ENCODE data around the gene RIMKLB.
"Not testable (repeated sequence)": the region's sequence is repeated elsewhere in the genome, so short reads cannot be mapped to it uniquely, and the experiment has no call there.

DNA sequence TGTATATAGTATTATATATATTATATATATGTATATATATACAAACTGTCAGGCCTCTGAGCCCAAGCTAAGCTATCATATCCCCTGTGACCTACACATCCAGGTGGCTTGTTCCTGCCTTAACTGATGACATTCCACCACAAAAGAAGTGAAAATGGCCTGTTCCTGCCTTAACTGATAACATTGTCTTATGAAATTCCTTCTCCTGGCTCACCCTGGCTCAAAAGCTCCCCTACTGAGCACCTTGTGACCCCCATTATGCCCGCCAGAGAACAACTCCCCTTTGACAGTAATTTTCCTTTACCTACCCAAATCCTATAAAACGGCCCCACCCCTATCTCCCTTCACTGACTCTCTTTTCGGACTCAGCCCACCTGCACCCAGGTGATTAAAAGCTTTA, 107.0 kb downstream of the RIMKLB start:
- not testable (repeated sequence) for TF ChIP-seq CSDC2 (CRISPR knock-in tag; IDR thresholded peaks at IDR 0.05); ZFP30 (CRISPR knock-in tag; IDR thresholded peaks at IDR 0.05); OSR1 (CRISPR knock-in tag; IDR thresholded peaks at IDR 0.05); ARNTL (CRISPR knock-in tag; IDR thresholded peaks at IDR 0.05; ENCODE audit: borderline replicate concordance, low read depth); RARB (CRISPR knock-in tag; IDR thresholded peaks at IDR 0.05); ESRRG (CRISPR knock-in tag; IDR thresholded peaks at IDR 0.05)
- TF ChIP-seq, protein P1, sequence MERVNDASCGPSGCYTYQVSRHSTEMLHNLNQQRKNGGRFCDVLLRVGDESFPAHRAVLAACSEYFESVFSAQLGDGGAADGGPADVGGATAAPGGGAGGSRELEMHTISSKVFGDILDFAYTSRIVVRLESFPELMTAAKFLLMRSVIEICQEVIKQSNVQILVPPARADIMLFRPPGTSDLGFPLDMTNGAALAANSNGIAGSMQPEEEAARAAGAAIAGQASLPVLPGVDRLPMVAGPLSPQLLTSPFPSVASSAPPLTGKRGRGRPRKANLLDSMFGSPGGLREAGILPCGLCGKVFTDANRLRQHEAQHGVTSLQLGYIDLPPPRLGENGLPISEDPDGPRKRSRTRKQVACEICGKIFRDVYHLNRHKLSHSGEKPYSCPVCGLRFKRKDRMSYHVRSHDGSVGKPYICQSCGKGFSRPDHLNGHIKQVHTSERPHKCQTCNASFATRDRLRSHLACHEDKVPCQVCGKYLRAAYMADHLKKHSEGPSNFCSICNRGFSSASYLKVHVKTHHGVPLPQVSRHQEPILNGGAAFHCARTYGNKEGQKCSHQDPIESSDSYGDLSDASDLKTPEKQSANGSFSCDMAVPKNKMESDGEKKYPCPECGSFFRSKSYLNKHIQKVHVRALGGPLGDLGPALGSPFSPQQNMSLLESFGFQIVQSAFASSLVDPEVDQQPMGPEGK (CRISPR knock-in tag; IDR thresholded peaks at IDR 0.05; ENCODE audit: borderline replicate concordance), result not testable (repeated sequence)
- TF ChIP-seq, protein P2, sequence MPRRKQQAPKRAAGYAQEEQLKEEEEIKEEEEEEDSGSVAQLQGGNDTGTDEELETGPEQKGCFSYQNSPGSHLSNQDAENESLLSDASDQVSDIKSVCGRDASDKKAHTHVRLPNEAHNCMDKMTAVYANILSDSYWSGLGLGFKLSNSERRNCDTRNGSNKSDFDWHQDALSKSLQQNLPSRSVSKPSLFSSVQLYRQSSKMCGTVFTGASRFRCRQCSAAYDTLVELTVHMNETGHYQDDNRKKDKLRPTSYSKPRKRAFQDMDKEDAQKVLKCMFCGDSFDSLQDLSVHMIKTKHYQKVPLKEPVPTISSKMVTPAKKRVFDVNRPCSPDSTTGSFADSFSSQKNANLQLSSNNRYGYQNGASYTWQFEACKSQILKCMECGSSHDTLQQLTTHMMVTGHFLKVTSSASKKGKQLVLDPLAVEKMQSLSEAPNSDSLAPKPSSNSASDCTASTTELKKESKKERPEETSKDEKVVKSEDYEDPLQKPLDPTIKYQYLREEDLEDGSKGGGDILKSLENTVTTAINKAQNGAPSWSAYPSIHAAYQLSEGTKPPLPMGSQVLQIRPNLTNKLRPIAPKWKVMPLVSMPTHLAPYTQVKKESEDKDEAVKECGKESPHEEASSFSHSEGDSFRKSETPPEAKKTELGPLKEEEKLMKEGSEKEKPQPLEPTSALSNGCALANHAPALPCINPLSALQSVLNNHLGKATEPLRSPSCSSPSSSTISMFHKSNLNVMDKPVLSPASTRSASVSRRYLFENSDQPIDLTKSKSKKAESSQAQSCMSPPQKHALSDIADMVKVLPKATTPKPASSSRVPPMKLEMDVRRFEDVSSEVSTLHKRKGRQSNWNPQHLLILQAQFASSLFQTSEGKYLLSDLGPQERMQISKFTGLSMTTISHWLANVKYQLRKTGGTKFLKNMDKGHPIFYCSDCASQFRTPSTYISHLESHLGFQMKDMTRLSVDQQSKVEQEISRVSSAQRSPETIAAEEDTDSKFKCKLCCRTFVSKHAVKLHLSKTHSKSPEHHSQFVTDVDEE (CRISPR knock-in tag; IDR thresholded peaks at IDR 0.05), result not testable (repeated sequence)
- TF ChIP-seq, protein P3, sequence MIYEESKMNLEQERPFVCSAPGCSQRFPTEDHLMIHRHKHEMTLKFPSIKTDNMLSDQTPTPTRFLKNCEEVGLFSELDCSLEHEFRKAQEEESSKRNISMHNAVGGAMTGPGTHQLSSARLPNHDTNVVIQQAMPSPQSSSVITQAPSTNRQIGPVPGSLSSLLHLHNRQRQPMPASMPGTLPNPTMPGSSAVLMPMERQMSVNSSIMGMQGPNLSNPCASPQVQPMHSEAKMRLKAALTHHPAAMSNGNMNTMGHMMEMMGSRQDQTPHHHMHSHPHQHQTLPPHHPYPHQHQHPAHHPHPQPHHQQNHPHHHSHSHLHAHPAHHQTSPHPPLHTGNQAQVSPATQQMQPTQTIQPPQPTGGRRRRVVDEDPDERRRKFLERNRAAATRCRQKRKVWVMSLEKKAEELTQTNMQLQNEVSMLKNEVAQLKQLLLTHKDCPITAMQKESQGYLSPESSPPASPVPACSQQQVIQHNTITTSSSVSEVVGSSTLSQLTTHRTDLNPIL (CRISPR knock-in tag; IDR thresholded peaks at IDR 0.05; ENCODE audit: low read depth), result not testable (repeated sequence)
